Esophagus muscularis mucosa (tissue), 4 donors: ENCODE data around the gene KIF12.

Experiments
- CTCF ChIP-seq, 3 experiments: fragments of 200-600 bp in 2 of 3; fragments of 450-650 bp in 1 of 3; sonication (generic) in 2 of 3; IDR thresholded peaks; one replicate each; pipeline ENCODE4 v1.5.1; 2017 to 2019; ENCODE audit warnings: antibody characterized with exemption in 3 of 3, mild to moderate bottlenecking in 2 of 3, moderate library complexity in 1 of 3
- EP300 ChIP-seq: sonication (generic); formaldehyde crosslinking; IDR thresholded peaks from one replicate; pipeline ENCODE4 v1.6.1; 2017; ENCODE audit warnings: antibody characterized with exemption
- POLR2A ChIP-seq: fragments of 450-650 bp; IDR thresholded peaks from one replicate; pipeline ENCODE4 v1.6.1; 2017; ENCODE audit warnings: antibody characterized with exemption, moderate library complexity, mild to moderate bottlenecking, low read depth
- POLR2AphosphoS5 ChIP-seq, 2 donors: sonication (generic); formaldehyde crosslinking; IDR thresholded peaks; one replicate each; pipeline ENCODE4 v1.6.1; 2017; ENCODE audit warnings: antibody characterized with exemption in 2 of 2

- TF ChIP-seq CTCF (IDR thresholded peaks at IDR 0.05) (no peak), EP300 (no peak), POLR2A (no peak), POLR2AphosphoS5 (IDR thresholded peaks at IDR 0.05) (no peak)
Observed at GRCh38 chr9:114105236-114105635, 6.1 kb upstream of the KIF12 start.
